ENCODE measurements around the gene RAB35.

Gene RAB35

DNA sequence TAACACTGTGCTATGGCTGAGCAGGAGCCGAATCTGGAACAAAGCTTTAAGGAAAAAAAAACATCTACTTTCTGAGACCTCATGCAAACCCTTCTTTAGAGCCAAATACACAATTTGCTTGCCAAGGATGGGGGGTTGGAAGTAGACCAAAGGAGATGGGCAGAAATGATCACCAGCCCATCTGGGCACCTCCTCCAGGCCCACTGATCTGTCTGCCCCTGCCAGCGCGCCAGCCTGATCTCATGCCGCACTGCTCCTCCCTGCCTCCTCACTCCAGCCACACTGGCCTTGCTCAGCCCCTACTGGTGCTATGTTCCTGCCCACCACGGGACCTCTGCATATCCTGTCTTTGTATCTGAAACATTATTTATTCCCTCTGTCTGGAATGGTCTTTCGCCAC lies 24.8 kb upstream of the RAB35 start:
- TF ChIP-seq ZNF274 (IDR thresholded peaks at IDR 0.05; ENCODE audit: low read depth, low read length) (no peak), YY1 (IDR thresholded peaks at IDR 0.05; ENCODE audit: insufficient read depth, insufficient read length) (no peak), SUZ12 (IDR thresholded peaks at IDR 0.05; ENCODE audit: extremely low read depth, insufficient read depth, insufficient read length) (no peak)
- DNase-seq (ENCODE audit: low read depth, low spot score) = no peak
- H3K4me1 ChIP-seq (ENCODE audit: insufficient read depth, insufficient read length) = no peaks in the 10 kb centered on the region

DNA sequence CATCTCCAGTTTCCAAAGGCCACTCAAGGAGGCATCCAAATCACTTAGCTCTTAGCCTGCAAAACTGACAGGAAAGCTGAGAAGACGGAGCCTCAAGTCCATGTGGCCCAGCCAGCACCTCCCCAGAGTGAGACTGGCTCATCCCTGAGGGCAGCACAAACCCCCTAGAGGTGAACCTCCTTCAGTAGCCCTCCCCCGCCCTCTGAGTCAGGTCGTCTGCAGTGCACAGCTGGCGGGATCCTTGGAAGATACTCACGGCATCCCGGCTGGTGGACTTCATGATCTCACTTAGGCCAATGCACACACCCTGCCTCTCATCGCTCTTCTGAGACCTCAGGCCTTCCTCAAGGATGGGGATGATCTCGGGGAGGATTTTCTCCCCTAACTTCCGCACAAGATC lies 24.1 kb upstream of the RAB35 start:
- H3K9me3 ChIP-seq (ENCODE audit: insufficient read depth, low read length) = no peaks in the 10 kb centered on the region
- H3K4me3 ChIP-seq (ENCODE audit: insufficient read length, low read depth) = no peak overlapping the region
- peaks cover 97% of the 10 kb centered on the region for H3K36me3 ChIP-seq (ENCODE audit: insufficient read depth, insufficient read length, low read length)
- no peaks in the 10 kb centered on the region for H3K27me3 ChIP-seq (ENCODE audit: insufficient read depth, insufficient read length)
- no peak overlapping the region for H3K9ac ChIP-seq (ENCODE audit: insufficient read length, low read depth)
- no peak for DNase-seq (ENCODE audit: low read depth, low spot score)
- TF ChIP-seq SUZ12 (IDR thresholded peaks at IDR 0.05; ENCODE audit: extremely low read depth, insufficient read depth, insufficient read length) (no peak), ZNF274 (IDR thresholded peaks at IDR 0.05; ENCODE audit: low read depth, low read length) (no peak)
- no peaks in the 10 kb centered on the region for H3K4me1 ChIP-seq (ENCODE audit: insufficient read depth, insufficient read length)

More for the DNA sequence above, 24.8 kb upstream of the RAB35 start:
- Histone ChIP-seq H3K36me3 (ENCODE audit: insufficient read depth, insufficient read length, low read length) (peaks cover 97% of the 10 kb centered on the region), H3K4me3 (ENCODE audit: insufficient read length, low read depth) (no peak overlapping the region), H3K27me3 (ENCODE audit: insufficient read depth, insufficient read length) (no peaks in the 10 kb centered on the region), H3K9me3 (ENCODE audit: insufficient read depth, low read length) (no peaks in the 10 kb centered on the region), H3K9ac (ENCODE audit: insufficient read length, low read depth) (no peak overlapping the region)

DNA sequence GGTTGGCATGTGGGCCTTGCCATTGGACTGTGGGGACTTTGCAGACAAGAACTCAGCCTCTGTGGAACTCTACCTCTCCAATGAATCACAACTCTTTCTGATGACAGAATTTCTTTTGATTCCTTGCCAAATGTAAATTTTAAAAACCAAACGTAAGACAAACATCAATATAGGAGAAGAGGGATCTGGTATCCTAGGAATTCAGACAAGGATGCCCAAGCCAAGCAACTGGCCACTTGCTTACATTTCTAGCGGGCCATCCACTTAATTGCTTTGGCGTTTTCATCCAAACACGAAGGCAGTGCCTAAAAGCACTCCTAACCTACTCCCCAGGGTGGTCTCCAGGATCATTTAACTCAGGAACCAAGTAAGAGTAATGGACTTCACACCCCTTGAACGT lies 23.4 kb upstream of the RAB35 start:
- DNase-seq (ENCODE audit: low read depth, low spot score) = no peak
- TF ChIP-seq SUZ12 (IDR thresholded peaks at IDR 0.05; ENCODE audit: extremely low read depth, insufficient read depth, insufficient read length) (no peak), ZNF274 (IDR thresholded peaks at IDR 0.05; ENCODE audit: low read depth, low read length) (no peak), YY1 (IDR thresholded peaks at IDR 0.05; ENCODE audit: insufficient read depth, insufficient read length) (no peak)
- Histone ChIP-seq H3K36me3 (ENCODE audit: insufficient read depth, insufficient read length, low read length) (peaks cover 95% of the 10 kb centered on the region), H3K4me1 (ENCODE audit: insufficient read depth, insufficient read length) (no peaks in the 10 kb centered on the region), H3K4me3 (ENCODE audit: insufficient read length, low read depth) (no peak overlapping the region), H3K9ac (ENCODE audit: insufficient read length, low read depth) (no peak overlapping the region), H3K27me3 (ENCODE audit: insufficient read depth, insufficient read length) (no peaks in the 10 kb centered on the region), H3K9me3 (ENCODE audit: insufficient read depth, low read length) (no peaks in the 10 kb centered on the region)

DNA sequence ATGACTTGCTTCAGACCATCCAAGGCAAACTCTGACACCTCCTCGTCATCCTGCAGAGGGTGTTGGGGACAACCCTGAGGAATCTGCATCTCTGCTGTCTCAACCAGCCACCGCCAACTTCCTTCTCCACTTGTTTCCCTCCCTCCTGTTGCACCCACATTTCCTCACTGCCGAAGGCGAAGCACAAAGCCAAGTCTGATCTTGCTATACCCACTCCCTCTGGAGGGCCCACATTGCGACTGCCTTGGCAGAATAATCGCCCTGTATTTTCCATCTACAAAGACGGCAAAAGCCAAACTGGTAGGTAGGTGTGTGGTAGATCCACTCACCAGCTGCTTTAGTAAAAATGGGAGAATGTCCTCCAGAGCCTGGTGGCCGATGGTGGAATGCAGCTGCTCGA lies 21.8 kb upstream of the RAB35 start:
- no peak for DNase-seq (ENCODE audit: low read depth, low spot score)
- H3K36me3 ChIP-seq (ENCODE audit: insufficient read depth, insufficient read length, low read length) = peaks cover 95% of the 10 kb centered on the region
- H3K4me3 ChIP-seq (ENCODE audit: insufficient read length, low read depth) = no peak overlapping the region
- TF ChIP-seq YY1 (IDR thresholded peaks at IDR 0.05; ENCODE audit: insufficient read depth, insufficient read length) = no peak
- TF ChIP-seq ZNF274 (IDR thresholded peaks at IDR 0.05; ENCODE audit: low read depth, low read length) = no peak
- no peak for TF ChIP-seq SUZ12 (IDR thresholded peaks at IDR 0.05; ENCODE audit: extremely low read depth, insufficient read depth, insufficient read length)
- no peaks in the 10 kb centered on the region for H3K27me3 ChIP-seq (ENCODE audit: insufficient read depth, insufficient read length)
- H3K9me3 ChIP-seq (ENCODE audit: insufficient read depth, low read length) = no peaks in the 10 kb centered on the region
- H3K4me1 ChIP-seq (ENCODE audit: insufficient read depth, insufficient read length) = no peaks in the 10 kb centered on the region
- no peak overlapping the region for H3K9ac ChIP-seq (ENCODE audit: insufficient read length, low read depth)

DNA sequence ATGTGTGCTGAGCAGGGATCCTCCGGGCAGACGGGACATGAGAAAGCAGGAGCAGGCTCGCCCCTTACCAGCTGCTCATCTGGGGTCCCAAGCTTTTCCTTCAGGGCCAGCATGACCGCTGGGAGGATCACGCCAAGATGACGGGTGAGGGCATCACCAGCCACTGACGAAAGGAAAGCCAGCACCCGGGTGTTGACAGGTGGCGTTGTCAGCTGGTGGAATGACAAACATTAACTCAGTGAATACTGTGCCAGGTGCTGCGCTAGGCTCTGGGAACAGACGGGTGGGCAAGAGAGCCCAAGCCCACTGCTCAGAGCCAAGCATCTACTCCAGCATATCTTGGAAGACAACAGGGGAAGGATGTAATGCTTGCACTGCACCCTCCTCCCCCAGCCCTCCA lies 21.3 kb upstream of the RAB35 start:
- DNase-seq (ENCODE audit: low read depth, low spot score) = no peak
- Histone ChIP-seq H3K9me3 (ENCODE audit: insufficient read depth, low read length) (no peaks in the 10 kb centered on the region), H3K4me3 (ENCODE audit: insufficient read length, low read depth) (no peak overlapping the region), H3K36me3 (ENCODE audit: insufficient read depth, insufficient read length, low read length) (peaks cover 97% of the 10 kb centered on the region), H3K9ac (ENCODE audit: insufficient read length, low read depth) (no peak overlapping the region), H3K4me1 (ENCODE audit: insufficient read depth, insufficient read length) (no peaks in the 10 kb centered on the region), H3K27me3 (ENCODE audit: insufficient read depth, insufficient read length) (no peaks in the 10 kb centered on the region)
- TF ChIP-seq ZNF274 (IDR thresholded peaks at IDR 0.05; ENCODE audit: low read depth, low read length) = no peak
- TF ChIP-seq SUZ12 (IDR thresholded peaks at IDR 0.05; ENCODE audit: extremely low read depth, insufficient read depth, insufficient read length) = no peak
- no peak for TF ChIP-seq YY1 (IDR thresholded peaks at IDR 0.05; ENCODE audit: insufficient read depth, insufficient read length)

DNA sequence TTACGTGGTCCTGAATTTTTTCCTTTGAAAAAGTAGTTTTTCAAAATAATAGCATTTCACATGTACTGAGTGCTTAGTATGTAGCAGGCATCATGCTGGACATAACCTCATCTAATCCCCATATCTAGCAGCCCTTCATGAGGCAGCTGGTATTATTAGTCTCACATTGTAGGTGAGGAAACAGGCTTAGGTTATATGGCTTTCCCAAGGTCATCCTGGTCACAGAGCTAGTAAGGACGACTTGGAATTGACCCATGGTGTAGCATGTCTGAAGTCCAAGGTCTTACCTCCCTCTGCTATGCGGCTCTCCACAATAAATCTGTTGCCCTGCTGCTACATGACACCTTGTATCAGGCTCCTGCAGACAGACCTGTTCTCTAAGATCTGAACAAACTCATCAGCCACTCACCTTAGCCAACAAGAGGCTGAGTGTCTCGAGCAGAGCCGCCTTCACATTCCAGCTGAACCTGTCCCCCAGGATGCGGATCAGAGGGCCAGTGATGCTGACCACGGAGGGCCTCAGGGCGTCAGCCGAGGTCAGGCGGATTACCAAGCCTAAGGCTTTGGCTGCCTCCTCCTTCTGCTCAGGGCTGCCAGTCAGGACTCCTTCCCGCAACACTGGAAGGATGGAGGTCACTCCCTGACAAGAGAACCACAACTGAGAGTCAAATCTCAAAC lies 19.7 kb upstream of the RAB35 start:
- DNase-seq (ENCODE audit: low read depth, low spot score) = no peak
- H3K27me3 ChIP-seq (ENCODE audit: insufficient read depth, insufficient read length) = no peaks in the 10 kb centered on the region
- no peak overlapping the region for H3K9ac ChIP-seq (ENCODE audit: insufficient read length, low read depth)
- H3K4me1 ChIP-seq (ENCODE audit: insufficient read depth, insufficient read length) = no peaks in the 10 kb centered on the region
- H3K4me3 ChIP-seq (ENCODE audit: insufficient read length, low read depth) = no peak overlapping the region
- no peaks in the 10 kb centered on the region for H3K9me3 ChIP-seq (ENCODE audit: insufficient read depth, low read length)
- no peak for TF ChIP-seq SUZ12 (IDR thresholded peaks at IDR 0.05; ENCODE audit: extremely low read depth, insufficient read depth, insufficient read length)
- no peak for TF ChIP-seq YY1 (IDR thresholded peaks at IDR 0.05; ENCODE audit: insufficient read depth, insufficient read length)
- TF ChIP-seq ZNF274 (IDR thresholded peaks at IDR 0.05; ENCODE audit: low read depth, low read length) = no peak
- peaks cover 98% of the 10 kb centered on the region for H3K36me3 ChIP-seq (ENCODE audit: insufficient read depth, insufficient read length, low read length)

DNA sequence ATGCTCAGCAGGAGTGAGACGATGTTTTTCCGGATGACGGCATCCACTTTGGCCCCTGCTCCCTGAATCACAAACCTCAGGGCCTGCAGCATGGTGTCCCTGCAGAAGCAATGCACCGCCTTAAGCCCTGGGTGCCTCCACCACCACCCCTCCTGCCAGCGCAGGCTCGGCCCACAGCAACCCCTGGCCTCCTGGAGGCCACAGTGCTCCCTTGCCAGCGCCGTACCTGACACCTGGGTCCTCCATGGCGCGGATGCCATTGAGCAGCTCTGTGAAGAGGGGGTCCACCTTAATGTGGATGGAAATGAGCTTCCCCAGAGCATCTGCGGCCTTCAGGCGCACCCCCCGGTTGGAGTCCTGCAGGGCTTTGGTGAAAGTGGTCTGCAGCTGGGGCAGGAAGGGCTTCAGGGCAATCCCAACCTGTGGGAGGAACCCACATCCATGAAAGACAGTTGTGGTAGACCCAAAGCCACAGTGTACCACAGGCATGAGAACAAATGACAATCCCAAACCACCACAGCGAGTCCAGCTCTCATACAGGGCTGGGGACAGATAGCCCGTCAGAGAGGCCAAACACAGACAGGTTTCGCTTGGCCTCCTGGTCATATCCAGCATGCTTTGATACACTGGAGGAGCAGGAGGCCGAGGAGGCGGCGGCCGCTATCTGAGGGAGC lies 17.9 kb upstream of the RAB35 start:
- H3K36me3 ChIP-seq (ENCODE audit: insufficient read depth, insufficient read length, low read length) = peaks cover 98% of the 10 kb centered on the region
- no peaks in the 10 kb centered on the region for H3K9me3 ChIP-seq (ENCODE audit: insufficient read depth, low read length)
- H3K4me3 ChIP-seq (ENCODE audit: insufficient read length, low read depth) = no peak overlapping the region
- H3K4me1 ChIP-seq (ENCODE audit: insufficient read depth, insufficient read length) = no peaks in the 10 kb centered on the region
- H3K9ac ChIP-seq (ENCODE audit: insufficient read length, low read depth) = no peak overlapping the region
- H3K27me3 ChIP-seq (ENCODE audit: insufficient read depth, insufficient read length) = no peaks in the 10 kb centered on the region
- TF ChIP-seq ZNF274 (IDR thresholded peaks at IDR 0.05; ENCODE audit: low read depth, low read length) = no peak
- TF ChIP-seq SUZ12 (IDR thresholded peaks at IDR 0.05; ENCODE audit: extremely low read depth, insufficient read depth, insufficient read length) = no peak
- TF ChIP-seq YY1 (IDR thresholded peaks at IDR 0.05; ENCODE audit: insufficient read depth, insufficient read length) = no peak
- DNase-seq (ENCODE audit: low read depth, low spot score) = no peak
